Left renal pelvis (tissue), 4 donors: ENCODE data around the gene MOSMO. TPM values are rescaled to one million over a fixed set of nuclear protein-coding genes. Genes with fewer than 3 reads are reported as not detected.

Experiments
- DNase-seq, 4 donors: peaks; one replicate each; pipeline ENCODE4 v3.0.0-alpha.2; 2013; ENCODE audit warnings: low read depth in 4 of 4, low spot score in 3 of 4
- polyA plus RNA-seq, 4 donors: library from polyadenylated mRNA; unstranded; fragments of 120-200 nt; gene quantifications; one replicate each; pipeline ENCODE4 v1.2.1, GENCODE V29; 2013; ENCODE audit not compliant: insufficient read length in 4 of 4

The MOSMO gene
- polyA plus RNA-seq, result 10 to 100 TPM; 21.7 to 28.0 (median 25.0) TPM

- DNase-seq, result no peak
Measured at GRCh38 chr16:22007509-22008214, at the start of gene MOSMO. Gene MOSMO, plus strand, starts transcription at chr16:22008111. Its CDS starts 191 bp downstream, at chr16:22008302.

GRCh38 chr16:21959050-21959449 lies 48.9 kb upstream of the MOSMO start:
- no peak for DNase-seq

GRCh38 chr16:21962475-21962874 lies 45.4 kb upstream of the MOSMO start:
- no peak for DNase-seq

- no peak for DNase-seq
Measured at GRCh38 chr16:21963887-21964286, 44.0 kb upstream of the MOSMO start.

GRCh38 chr16:21964353-21964752 lies 43.6 kb upstream of the MOSMO start:
- DNase-seq, result no peak

GRCh38 chr16:21971856-21972255 lies 36.1 kb upstream of the MOSMO start:
- DNase-seq, result no peak

- DNase-seq, result no peak
Measured at GRCh38 chr16:21973945-21974344, 34.0 kb upstream of the MOSMO start.

- DNase-seq, result no peak
Measured at GRCh38 chr16:21980032-21980431, 27.9 kb upstream of the MOSMO start.

GRCh38 chr16:21982108-21982507 lies 25.8 kb upstream of the MOSMO start:
- no peak for DNase-seq

GRCh38 chr16:21984062-21984461 lies 23.8 kb upstream of the MOSMO start:
- DNase-seq, result no peak

- no peak for DNase-seq
Measured at GRCh38 chr16:21985524-21985923, 22.4 kb upstream of the MOSMO start.

GRCh38 chr16:21986692-21987246 lies 21.1 kb upstream of the MOSMO start:
- no peak for DNase-seq

- DNase-seq, result no peak
Measured at GRCh38 chr16:21987498-21987897, 20.4 kb upstream of the MOSMO start.

- DNase-seq, result no peak
Measured at GRCh38 chr16:21989133-21989532, 18.8 kb upstream of the MOSMO start.

- no peak for DNase-seq
Measured at GRCh38 chr16:21989751-21990150, 18.2 kb upstream of the MOSMO start.

GRCh38 chr16:21990381-21990944 lies 17.4 kb upstream of the MOSMO start:
- no peak for DNase-seq

- DNase-seq, result no peak
Measured at GRCh38 chr16:21991621-21992020, 16.3 kb upstream of the MOSMO start.

- no peak for DNase-seq
Measured at GRCh38 chr16:21994856-21995465, 12.9 kb upstream of the MOSMO start.

- DNase-seq, result no peak
Measured at GRCh38 chr16:21996923-21997696, 10.8 kb upstream of the MOSMO start.

- no peak for DNase-seq
Measured at GRCh38 chr16:21997697-21998480, 10.0 kb upstream of the MOSMO start.
